Endothelial cell (in vitro differentiated cells): ENCODE results near the gene ZNF536. TPM values are rescaled to one million over a fixed set of nuclear protein-coding genes. Genes with fewer than 3 reads are reported as not detected.

Experiments used
- DNase-seq: peaks from one replicate; pipeline ENCODE4 v3.0.0; 2021; ENCODE audit warnings: low spot score
- H3K27ac Mint-ChIP-seq: one replicate; pipeline ENCODE4 v1.8.0; 2021; ENCODE audit warnings: mixed read lengths, inconsistent platforms; ENCODE audit not compliant: unreplicated experiment
- H3K27me3 Mint-ChIP-seq: one replicate; pipeline ENCODE4 v1.8.0; 2021; ENCODE audit warnings: mild to moderate bottlenecking, moderate library complexity, mixed read lengths, inconsistent platforms; ENCODE audit not compliant: unreplicated experiment
- H3K36me3 Mint-ChIP-seq: one replicate; pipeline ENCODE4 v1.8.0; 2021; ENCODE audit warnings: mild to moderate bottlenecking, low read depth, mixed read lengths, inconsistent platforms; ENCODE audit not compliant: unreplicated experiment
- H3K4me1 Mint-ChIP-seq: one replicate; pipeline ENCODE4 v1.8.0; 2021; ENCODE audit warnings: mild to moderate bottlenecking, mixed read lengths, inconsistent platforms; ENCODE audit not compliant: unreplicated experiment
- H3K4me3 Mint-ChIP-seq: one replicate; pipeline ENCODE4 v1.8.0; 2021; ENCODE audit warnings: mild to moderate bottlenecking, mixed read lengths, inconsistent platforms; ENCODE audit not compliant: unreplicated experiment
- H3K9me3 Mint-ChIP-seq: one replicate; pipeline ENCODE4 v1.8.0; 2021; ENCODE audit warnings: mixed read lengths, inconsistent platforms; ENCODE audit not compliant: unreplicated experiment
- total RNA-seq: library from RNA; stranded (reverse); fragmentation: NEBNext Ultra II Directional; extraction: Animal tissue kit (Norgen Biotek cat#: 25700); gene quantifications from one replicate; pipeline ENCODE4 v1.2.1, GENCODE V29; 2021; ENCODE audit not compliant: unreplicated experiment
- TF ChIP-seq, protein P1 (sequence below): fragments of 200-600 bp; sonication (generic); IDR thresholded peaks from one replicate; pipeline ENCODE4 v1.5.0; 2021; ENCODE audit warnings: antibody characterized with exemption; ENCODE audit not compliant: unreplicated experiment

Gene ZNF536
- total RNA-seq, 1 donor from 2014 or later: 0.33 TPM

DNA sequence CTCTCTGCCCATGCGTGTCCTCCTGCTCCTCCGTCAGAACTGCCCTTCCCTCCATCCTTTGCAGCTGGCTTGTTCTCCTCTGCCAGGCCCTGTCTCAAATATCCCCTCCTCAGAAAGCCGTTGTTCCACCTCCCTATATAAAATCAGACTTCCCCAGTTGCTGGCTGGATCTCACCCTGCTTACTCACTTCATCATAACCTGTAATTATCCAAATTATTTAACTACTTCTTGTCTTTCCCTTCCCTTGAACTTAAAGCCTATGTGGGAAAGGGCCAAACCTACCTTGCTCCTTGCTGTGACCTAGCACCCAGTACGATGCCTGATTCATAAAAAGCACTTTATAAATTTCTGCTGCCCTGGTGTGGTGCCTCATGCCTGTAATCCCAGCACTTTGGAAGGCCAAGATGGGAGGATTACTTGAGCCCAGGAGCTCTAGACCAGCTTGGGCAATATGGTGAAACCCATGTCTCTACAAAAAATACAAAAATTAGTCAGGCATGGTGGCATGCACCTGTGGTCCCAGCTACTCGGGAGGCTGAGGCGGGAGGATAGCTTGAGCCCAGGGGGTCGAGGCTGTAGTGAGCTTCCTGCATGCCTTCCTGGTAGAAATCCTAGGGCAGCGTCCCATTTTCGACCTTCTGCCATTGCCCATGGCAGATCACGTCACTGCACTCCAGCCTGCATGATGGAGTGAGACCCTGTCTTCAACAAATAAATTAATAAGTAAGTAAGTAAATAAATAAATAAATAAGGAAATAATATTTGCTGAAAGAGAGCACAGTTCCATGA lies 39.5 kb upstream of the ZNF536 start:
- no peak for DNase-seq
- TF ChIP-seq, protein P1, sequence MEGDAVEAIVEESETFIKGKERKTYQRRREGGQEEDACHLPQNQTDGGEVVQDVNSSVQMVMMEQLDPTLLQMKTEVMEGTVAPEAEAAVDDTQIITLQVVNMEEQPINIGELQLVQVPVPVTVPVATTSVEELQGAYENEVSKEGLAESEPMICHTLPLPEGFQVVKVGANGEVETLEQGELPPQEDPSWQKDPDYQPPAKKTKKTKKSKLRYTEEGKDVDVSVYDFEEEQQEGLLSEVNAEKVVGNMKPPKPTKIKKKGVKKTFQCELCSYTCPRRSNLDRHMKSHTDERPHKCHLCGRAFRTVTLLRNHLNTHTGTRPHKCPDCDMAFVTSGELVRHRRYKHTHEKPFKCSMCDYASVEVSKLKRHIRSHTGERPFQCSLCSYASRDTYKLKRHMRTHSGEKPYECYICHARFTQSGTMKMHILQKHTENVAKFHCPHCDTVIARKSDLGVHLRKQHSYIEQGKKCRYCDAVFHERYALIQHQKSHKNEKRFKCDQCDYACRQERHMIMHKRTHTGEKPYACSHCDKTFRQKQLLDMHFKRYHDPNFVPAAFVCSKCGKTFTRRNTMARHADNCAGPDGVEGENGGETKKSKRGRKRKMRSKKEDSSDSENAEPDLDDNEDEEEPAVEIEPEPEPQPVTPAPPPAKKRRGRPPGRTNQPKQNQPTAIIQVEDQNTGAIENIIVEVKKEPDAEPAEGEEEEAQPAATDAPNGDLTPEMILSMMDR: no peak
- Mint-ChIP-seq H3K4me3 (peak overlapping the region; percentile 3), H3K27me3 (no peaks in the 10 kb centered on the region), H3K9me3 (no peaks in the 10 kb centered on the region), H3K4me1 (peaks cover 4% of the 10 kb centered on the region), H3K27ac (no peak overlapping the region), H3K36me3 (no peaks in the 10 kb centered on the region)

DNA sequence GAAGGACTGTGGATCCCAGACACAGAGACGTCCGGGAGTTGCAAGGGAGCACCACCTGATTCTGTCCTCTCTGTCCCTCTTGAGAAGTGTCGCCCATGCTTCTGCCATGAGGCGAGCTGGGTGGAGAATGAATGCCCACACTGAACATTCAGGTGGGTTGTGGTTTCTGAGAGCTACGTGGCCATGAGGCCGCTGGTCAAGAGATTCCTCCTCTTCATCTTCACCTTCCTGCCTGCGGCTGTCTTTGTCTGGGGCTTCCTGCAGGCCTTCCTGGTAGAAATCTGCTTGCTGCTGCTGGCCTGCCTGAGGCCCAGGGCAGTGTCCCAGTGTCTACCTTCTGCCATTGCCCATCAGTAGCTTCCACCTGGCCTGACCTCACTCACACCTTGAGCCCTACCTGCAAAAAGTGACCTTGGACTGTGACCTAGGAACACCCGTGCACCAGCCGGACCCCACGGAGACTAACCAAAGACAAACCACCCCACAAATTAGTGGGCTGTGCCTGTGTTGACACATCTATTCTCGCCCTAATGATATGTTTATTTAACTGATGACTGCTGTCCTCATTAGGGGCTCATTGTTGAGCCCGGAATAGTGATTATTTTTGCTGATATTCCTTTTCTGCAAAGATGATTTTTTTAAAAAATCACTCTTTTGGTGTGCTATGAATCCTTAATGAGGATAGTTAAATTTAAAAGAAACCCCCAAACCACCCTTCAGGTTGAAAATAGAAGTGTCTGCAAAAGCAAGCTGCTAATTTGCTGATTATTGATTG lies 38.7 kb upstream of the ZNF536 start:
- no peak for DNase-seq
- H3K27me3 Mint-ChIP-seq: no peaks in the 10 kb centered on the region

GRCh38 chr19:30334841-30335240 lies 37.3 kb upstream of the ZNF536 start:
- no peak for DNase-seq
- Mint-ChIP-seq H3K36me3 (no peaks in the 10 kb centered on the region), H3K27me3 (no peaks in the 10 kb centered on the region), H3K4me1 (peaks cover 4% of the 10 kb centered on the region), H3K27ac (no peak overlapping the region), H3K4me3 (no peak overlapping the region), H3K9me3 (no peaks in the 10 kb centered on the region)
- TF ChIP-seq, protein P1: no peak

More for the DNA sequence above, 38.7 kb upstream of the ZNF536 start:
- H3K4me1 Mint-ChIP-seq: peaks cover 4% of the 10 kb centered on the region
- H3K27ac Mint-ChIP-seq: no peak overlapping the region
- no peaks in the 10 kb centered on the region for H3K9me3 Mint-ChIP-seq
- H3K36me3 Mint-ChIP-seq: no peaks in the 10 kb centered on the region
- TF ChIP-seq, protein P1: no peak
- H3K4me3 Mint-ChIP-seq: no peak overlapping the region

- no peaks in the 10 kb centered on the region for H3K9me3 Mint-ChIP-seq
- TF ChIP-seq, protein P1: no peak
- DNase-seq: no peak
- peaks cover 4% of the 10 kb centered on the region for H3K4me1 Mint-ChIP-seq
- H3K27ac Mint-ChIP-seq: no peak overlapping the region
- no peaks in the 10 kb centered on the region for H3K36me3 Mint-ChIP-seq
- no peaks in the 10 kb centered on the region for H3K27me3 Mint-ChIP-seq
- H3K4me3 Mint-ChIP-seq: no peak overlapping the region
These were observed 36.8 kb upstream of the ZNF536 start for GRCh38 chr19:30335306-30335886.
